ENCODE measurements around the gene LBX1.

GRCh38 chr10:101238732-101239105 lies 9.5 kb upstream of the LBX1 start:
- TF ChIP-seq POLR2AphosphoS5 (IDR thresholded peaks at IDR 0.05) (no peak), CTCF (IDR thresholded peaks at IDR 0.05) (peak in 1 of 2 donors; percentile 66)
